HEK293 (cell line): ENCODE results near the gene ARG1.

Experiments used
- BCL11B ChIP-seq: fragments of 450-650 bp; formaldehyde crosslinking; IDR thresholded peaks from 2 replicates; pipeline ENCODE4 v1.5.1; 2016; ENCODE audit warnings: low read depth, missing biosample characterization, missing genetic modification characterization
- HOXA7 ChIP-seq: sonication (generic); formaldehyde crosslinking; IDR thresholded peaks from 2 replicates; pipeline ENCODE4 v1.8.1; 2022; ENCODE audit warnings: missing genetic modification reagents, borderline replicate concordance
- OVOL3 ChIP-seq: fragments of 450-650 bp; formaldehyde crosslinking; IDR thresholded peaks from 2 replicates; pipeline ENCODE4 v1.5.1; 2016; ENCODE audit warnings: missing biosample characterization, missing genetic modification characterization
- PRDM1 ChIP-seq: fragments of 450-650 bp; formaldehyde crosslinking; IDR thresholded peaks from 2 replicates; pipeline ENCODE4; 2016; ENCODE audit warnings: missing biosample characterization, missing genetic modification characterization
- SCRT2 ChIP-seq: fragments of 450-650 bp; formaldehyde crosslinking; IDR thresholded peaks from 2 replicates; pipeline ENCODE4 v1.5.1; 2016; ENCODE audit warnings: missing biosample characterization, missing genetic modification characterization
- ZBTB21 ChIP-seq: fragments of 450-650 bp; formaldehyde crosslinking; IDR thresholded peaks from 2 replicates; pipeline ENCODE4 v1.5.1; 2017; ENCODE audit warnings: missing biosample characterization, missing genetic modification characterization
- ZFP3 ChIP-seq: fragments of 450-650 bp; formaldehyde crosslinking; IDR thresholded peaks from 2 replicates; pipeline ENCODE4 v1.5.1; 2016; ENCODE audit warnings: low read depth, missing biosample characterization, missing genetic modification characterization
- ZFP41 ChIP-seq: fragments of 450-650 bp; formaldehyde crosslinking; IDR thresholded peaks from 2 replicates; pipeline ENCODE4 v1.5.1; 2016; ENCODE audit warnings: missing biosample characterization, missing genetic modification characterization, borderline replicate concordance
- ZNF140 ChIP-seq: fragments of 450-650 bp; formaldehyde crosslinking; IDR thresholded peaks from 2 replicates; pipeline ENCODE4 v1.5.1; 2016; ENCODE audit warnings: missing biosample characterization, missing genetic modification characterization
- ZNF19 ChIP-seq: fragments of 450-650 bp; formaldehyde crosslinking; IDR thresholded peaks from 2 replicates; pipeline ENCODE4; 2016; ENCODE audit warnings: missing biosample characterization, missing genetic modification characterization, low read depth
- ZNF2 ChIP-seq: fragments of 450-650 bp; formaldehyde crosslinking; IDR thresholded peaks from 2 replicates; pipeline ENCODE4 v1.5.1; 2016; ENCODE audit warnings: missing biosample characterization, missing genetic modification characterization
- ZNF24 ChIP-seq: fragments of 450-650 bp; formaldehyde crosslinking; IDR thresholded peaks from 2 replicates; pipeline ENCODE4 v1.5.1; 2016; ENCODE audit warnings: missing biosample characterization, missing genetic modification characterization
- ZNF521 ChIP-seq: fragments of 450-650 bp; formaldehyde crosslinking; IDR thresholded peaks from 2 replicates; pipeline ENCODE4 v1.5.1; 2017; ENCODE audit warnings: missing biosample characterization, mild to moderate bottlenecking, missing genetic modification characterization
- ZNF530 ChIP-seq: fragments of 450-650 bp; formaldehyde crosslinking; IDR thresholded peaks from 2 replicates; pipeline ENCODE4 v1.5.1; 2016; ENCODE audit warnings: low read depth, missing biosample characterization, missing genetic modification characterization
- ZNF555 ChIP-seq: fragments of 450-650 bp; formaldehyde crosslinking; conservative IDR thresholded peaks from 2 replicates; pipeline ENCODE4 v1.5.1; 2017; ENCODE audit warnings: missing biosample characterization, mild to moderate bottlenecking, missing genetic modification characterization, inconsistent platforms
- ZNF658 ChIP-seq: fragments of 450-650 bp; formaldehyde crosslinking; IDR thresholded peaks from 2 replicates; pipeline ENCODE4; 2016; ENCODE audit warnings: missing biosample characterization, missing genetic modification characterization
- ZNF776 ChIP-seq: fragments of 450-650 bp; formaldehyde crosslinking; IDR thresholded peaks from 2 replicates; pipeline ENCODE4 v1.5.0; 2017; ENCODE audit warnings: missing biosample characterization, missing genetic modification characterization, borderline replicate concordance
- ZNF785 ChIP-seq: fragments of 450-650 bp; formaldehyde crosslinking; IDR thresholded peaks from 2 replicates; pipeline ENCODE4 v1.5.1; 2016; ENCODE audit warnings: missing biosample characterization, missing genetic modification characterization
- ZNF792 ChIP-seq: fragments of 450-650 bp; formaldehyde crosslinking; IDR thresholded peaks from 2 replicates; pipeline ENCODE4 v1.5.1; 2016; ENCODE audit warnings: missing biosample characterization, missing genetic modification characterization
- ZXDB ChIP-seq: fragments of 450-650 bp; formaldehyde crosslinking; IDR thresholded peaks from 2 replicates; pipeline ENCODE4 v1.5.1; 2016; ENCODE audit warnings: missing biosample characterization, missing genetic modification characterization
- TF ChIP-seq, protein P1 (sequence below): fragments of 450-650 bp; formaldehyde crosslinking; IDR thresholded peaks from 2 replicates; pipeline ENCODE4 v1.5.1; 2016; ENCODE audit warnings: missing biosample characterization, missing genetic modification characterization
- TF ChIP-seq, protein P2 (sequence below): fragments of 450-650 bp; formaldehyde crosslinking; IDR thresholded peaks from 2 replicates; pipeline ENCODE4 v1.5.1; 2017; ENCODE audit warnings: missing biosample characterization, missing genetic modification characterization
- TF ChIP-seq, protein P3 (sequence below): fragments of 450-650 bp; formaldehyde crosslinking; IDR thresholded peaks from 2 replicates; pipeline ENCODE4 v1.5.1; 2016; ENCODE audit warnings: missing biosample characterization, missing genetic modification characterization
- TF ChIP-seq, protein P4 (sequence below): fragments of 450-650 bp; formaldehyde crosslinking; IDR thresholded peaks from 2 replicates; pipeline ENCODE4 v1.5.1; 2016; ENCODE audit warnings: missing biosample characterization, missing genetic modification characterization
- TF ChIP-seq, protein P5 (sequence below): fragments of 450-650 bp; formaldehyde crosslinking; IDR thresholded peaks from 2 replicates; pipeline ENCODE4 v1.5.0; 2017; ENCODE audit warnings: missing biosample characterization, missing genetic modification characterization, borderline replicate concordance

The ARG1 gene

DNA sequence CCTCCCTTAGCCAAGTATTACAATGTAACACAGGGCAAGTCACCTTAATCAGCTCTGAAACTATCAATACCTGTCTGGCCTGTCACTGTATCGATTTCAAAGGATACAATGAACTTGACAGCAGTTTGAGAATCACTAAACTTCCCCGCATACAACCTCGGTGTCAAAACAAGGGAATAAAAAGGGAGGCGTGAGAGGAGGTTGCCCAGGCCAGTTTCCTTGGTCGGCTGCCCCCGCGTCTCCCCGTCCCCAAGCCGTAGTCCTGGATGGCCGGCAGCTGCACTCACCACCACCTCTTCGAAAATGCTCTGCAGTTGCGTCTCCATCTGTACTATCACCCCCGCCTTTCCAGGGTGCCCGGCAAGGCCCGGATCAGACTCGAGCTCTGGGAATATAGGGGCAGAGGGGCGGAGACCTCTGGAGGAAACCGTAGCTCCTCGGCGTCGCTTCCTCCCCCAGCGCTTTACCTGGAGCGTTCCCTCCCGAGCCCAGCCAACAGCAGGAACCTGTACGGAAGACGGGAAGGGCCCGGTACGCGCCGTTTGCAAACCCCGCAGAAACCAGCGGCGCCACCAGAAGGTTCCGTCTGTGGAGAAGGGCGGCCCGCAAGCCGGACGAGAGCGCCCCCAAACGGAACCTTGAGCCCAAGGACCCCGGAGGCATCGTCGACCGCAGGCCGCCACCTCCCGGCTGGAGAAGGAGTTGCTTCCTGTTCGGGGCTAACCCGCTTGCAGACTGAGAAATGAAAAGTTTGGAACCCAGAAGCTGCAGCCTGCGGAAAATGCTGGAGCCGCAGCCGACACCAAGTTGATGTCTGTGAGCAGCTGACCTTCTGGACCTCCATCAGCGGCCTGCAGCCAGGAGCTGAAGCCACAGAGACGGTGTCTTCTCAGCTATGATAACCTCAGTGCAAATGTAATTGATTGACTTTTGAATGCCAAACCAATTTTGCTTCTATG, 55.0 kb downstream of the ARG1 start, which contains the start of gene MED23 (continued):
- TF ChIP-seq, protein P1, sequence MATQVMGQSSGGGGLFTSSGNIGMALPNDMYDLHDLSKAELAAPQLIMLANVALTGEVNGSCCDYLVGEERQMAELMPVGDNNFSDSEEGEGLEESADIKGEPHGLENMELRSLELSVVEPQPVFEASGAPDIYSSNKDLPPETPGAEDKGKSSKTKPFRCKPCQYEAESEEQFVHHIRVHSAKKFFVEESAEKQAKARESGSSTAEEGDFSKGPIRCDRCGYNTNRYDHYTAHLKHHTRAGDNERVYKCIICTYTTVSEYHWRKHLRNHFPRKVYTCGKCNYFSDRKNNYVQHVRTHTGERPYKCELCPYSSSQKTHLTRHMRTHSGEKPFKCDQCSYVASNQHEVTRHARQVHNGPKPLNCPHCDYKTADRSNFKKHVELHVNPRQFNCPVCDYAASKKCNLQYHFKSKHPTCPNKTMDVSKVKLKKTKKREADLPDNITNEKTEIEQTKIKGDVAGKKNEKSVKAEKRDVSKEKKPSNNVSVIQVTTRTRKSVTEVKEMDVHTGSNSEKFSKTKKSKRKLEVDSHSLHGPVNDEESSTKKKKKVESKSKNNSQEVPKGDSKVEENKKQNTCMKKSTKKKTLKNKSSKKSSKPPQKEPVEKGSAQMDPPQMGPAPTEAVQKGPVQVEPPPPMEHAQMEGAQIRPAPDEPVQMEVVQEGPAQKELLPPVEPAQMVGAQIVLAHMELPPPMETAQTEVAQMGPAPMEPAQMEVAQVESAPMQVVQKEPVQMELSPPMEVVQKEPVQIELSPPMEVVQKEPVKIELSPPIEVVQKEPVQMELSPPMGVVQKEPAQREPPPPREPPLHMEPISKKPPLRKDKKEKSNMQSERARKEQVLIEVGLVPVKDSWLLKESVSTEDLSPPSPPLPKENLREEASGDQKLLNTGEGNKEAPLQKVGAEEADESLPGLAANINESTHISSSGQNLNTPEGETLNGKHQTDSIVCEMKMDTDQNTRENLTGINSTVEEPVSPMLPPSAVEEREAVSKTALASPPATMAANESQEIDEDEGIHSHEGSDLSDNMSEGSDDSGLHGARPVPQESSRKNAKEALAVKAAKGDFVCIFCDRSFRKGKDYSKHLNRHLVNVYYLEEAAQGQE = peak; percentile 80
- TF ChIP-seq BCL11B (tag by site-specific recombination) = peak; percentile 70
- no peak for TF ChIP-seq PRDM1 (tag by site-specific recombination)
- 0 out of 2 replicates have a peak, but pooled peaks have one; percentile 29 for TF ChIP-seq ZNF19 (tag by site-specific recombination)
- TF ChIP-seq ZNF785 (tag by site-specific recombination) = peak; percentile 94
- TF ChIP-seq, protein P2, sequence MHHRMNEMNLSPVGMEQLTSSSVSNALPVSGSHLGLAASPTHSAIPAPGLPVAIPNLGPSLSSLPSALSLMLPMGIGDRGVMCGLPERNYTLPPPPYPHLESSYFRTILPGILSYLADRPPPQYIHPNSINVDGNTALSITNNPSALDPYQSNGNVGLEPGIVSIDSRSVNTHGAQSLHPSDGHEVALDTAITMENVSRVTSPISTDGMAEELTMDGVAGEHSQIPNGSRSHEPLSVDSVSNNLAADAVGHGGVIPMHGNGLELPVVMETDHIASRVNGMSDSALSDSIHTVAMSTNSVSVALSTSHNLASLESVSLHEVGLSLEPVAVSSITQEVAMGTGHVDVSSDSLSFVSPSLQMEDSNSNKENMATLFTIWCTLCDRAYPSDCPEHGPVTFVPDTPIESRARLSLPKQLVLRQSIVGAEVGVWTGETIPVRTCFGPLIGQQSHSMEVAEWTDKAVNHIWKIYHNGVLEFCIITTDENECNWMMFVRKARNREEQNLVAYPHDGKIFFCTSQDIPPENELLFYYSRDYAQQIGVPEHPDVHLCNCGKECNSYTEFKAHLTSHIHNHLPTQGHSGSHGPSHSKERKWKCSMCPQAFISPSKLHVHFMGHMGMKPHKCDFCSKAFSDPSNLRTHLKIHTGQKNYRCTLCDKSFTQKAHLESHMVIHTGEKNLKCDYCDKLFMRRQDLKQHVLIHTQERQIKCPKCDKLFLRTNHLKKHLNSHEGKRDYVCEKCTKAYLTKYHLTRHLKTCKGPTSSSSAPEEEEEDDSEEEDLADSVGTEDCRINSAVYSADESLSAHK = peak; percentile 83
- no peak for TF ChIP-seq ZNF555
- peak; percentile 84 for TF ChIP-seq ZBTB21 (tag by site-specific recombination)
- TF ChIP-seq, protein P3, sequence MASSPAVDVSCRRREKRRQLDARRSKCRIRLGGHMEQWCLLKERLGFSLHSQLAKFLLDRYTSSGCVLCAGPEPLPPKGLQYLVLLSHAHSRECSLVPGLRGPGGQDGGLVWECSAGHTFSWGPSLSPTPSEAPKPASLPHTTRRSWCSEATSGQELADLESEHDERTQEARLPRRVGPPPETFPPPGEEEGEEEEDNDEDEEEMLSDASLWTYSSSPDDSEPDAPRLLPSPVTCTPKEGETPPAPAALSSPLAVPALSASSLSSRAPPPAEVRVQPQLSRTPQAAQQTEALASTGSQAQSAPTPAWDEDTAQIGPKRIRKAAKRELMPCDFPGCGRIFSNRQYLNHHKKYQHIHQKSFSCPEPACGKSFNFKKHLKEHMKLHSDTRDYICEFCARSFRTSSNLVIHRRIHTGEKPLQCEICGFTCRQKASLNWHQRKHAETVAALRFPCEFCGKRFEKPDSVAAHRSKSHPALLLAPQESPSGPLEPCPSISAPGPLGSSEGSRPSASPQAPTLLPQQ (tag by site-specific recombination) = peak; percentile 96
- no peak for TF ChIP-seq ZNF530 (tag by site-specific recombination)
- TF ChIP-seq, protein P4, sequence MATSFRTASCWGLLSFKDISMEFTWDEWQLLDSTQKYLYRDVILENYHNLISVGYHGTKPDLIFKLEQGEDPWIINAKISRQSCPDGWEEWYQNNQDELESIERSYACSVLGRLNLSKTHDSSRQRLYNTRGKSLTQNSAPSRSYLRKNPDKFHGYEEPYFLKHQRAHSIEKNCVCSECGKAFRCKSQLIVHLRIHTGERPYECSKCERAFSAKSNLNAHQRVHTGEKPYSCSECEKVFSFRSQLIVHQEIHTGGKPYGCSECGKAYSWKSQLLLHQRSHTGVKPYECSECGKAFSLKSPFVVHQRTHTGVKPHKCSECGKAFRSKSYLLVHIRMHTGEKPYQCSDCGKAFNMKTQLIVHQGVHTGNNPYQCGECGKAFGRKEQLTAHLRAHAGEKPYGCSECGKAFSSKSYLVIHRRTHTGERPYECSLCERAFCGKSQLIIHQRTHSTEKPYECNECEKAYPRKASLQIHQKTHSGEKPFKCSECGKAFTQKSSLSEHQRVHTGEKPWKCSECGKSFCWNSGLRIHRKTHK (tag by site-specific recombination) = no peak
- no peak for TF ChIP-seq ZNF140 (tag by site-specific recombination)
- no peak; the same call in 1 of the 2 replicates for TF ChIP-seq ZFP3 (tag by site-specific recombination)
- TF ChIP-seq ZXDB = peak; percentile 98
- peak; percentile 79 for TF ChIP-seq SCRT2 (tag by site-specific recombination)
- TF ChIP-seq ZNF776 (tag by site-specific recombination) = no peak
- TF ChIP-seq ZNF658 (tag by site-specific recombination) = 0 out of 2 replicates have a peak, but pooled peaks have one; percentile 46
- TF ChIP-seq, protein P5, sequence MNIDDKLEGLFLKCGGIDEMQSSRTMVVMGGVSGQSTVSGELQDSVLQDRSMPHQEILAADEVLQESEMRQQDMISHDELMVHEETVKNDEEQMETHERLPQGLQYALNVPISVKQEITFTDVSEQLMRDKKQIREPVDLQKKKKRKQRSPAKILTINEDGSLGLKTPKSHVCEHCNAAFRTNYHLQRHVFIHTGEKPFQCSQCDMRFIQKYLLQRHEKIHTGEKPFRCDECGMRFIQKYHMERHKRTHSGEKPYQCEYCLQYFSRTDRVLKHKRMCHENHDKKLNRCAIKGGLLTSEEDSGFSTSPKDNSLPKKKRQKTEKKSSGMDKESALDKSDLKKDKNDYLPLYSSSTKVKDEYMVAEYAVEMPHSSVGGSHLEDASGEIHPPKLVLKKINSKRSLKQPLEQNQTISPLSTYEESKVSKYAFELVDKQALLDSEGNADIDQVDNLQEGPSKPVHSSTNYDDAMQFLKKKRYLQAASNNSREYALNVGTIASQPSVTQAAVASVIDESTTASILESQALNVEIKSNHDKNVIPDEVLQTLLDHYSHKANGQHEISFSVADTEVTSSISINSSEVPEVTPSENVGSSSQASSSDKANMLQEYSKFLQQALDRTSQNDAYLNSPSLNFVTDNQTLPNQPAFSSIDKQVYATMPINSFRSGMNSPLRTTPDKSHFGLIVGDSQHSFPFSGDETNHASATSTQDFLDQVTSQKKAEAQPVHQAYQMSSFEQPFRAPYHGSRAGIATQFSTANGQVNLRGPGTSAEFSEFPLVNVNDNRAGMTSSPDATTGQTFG (tag by site-specific recombination) = peak; percentile 85; the same call in 1 of the 2 replicates
- peak; percentile 92; the same call in 1 of the 2 replicates for TF ChIP-seq ZFP41 (tag by site-specific recombination)
- TF ChIP-seq ZNF24 (tag by site-specific recombination) = peak; percentile 98
- TF ChIP-seq HOXA7 (CRISPR knock-in tag) = no peak
- no peak for TF ChIP-seq ZNF792 (tag by site-specific recombination)
- 0 out of 2 replicates have a peak, but pooled peaks have one; percentile 64 for TF ChIP-seq OVOL3 (tag by site-specific recombination)
- peak; percentile 99 for TF ChIP-seq ZNF2 (tag by site-specific recombination)
- no peak for TF ChIP-seq ZNF521
